AG09319 (cell line): ENCODE results near the gene TTBK2.
"Not testable (repeated sequence)": the region's sequence is repeated elsewhere in the genome, so short reads cannot be mapped to it uniquely, and the experiment has no call there.

ENCODE experiments used
- DNase-seq: peaks from one replicate; pipeline ENCODE4 v3.0.0-alpha.2; 2010; ENCODE audit warnings: low read depth; ENCODE audit errors: extremely low read depth
- CTCF ChIP-seq: IDR thresholded peaks from 2 replicates; pipeline ENCODE4 v1.5.1; 2011; ENCODE audit warnings: low read depth, mild to moderate bottlenecking, inconsistent platforms, low read length, moderate library complexity

Gene TTBK2

GRCh38 chr15:42903388-42904324 is 16.9 kb downstream of the TTBK2 start:
- DNase-seq = no peak
- no peak for TF ChIP-seq CTCF

- not testable (repeated sequence) for DNase-seq
Observed at GRCh38 chr15:42893911-42894310, 26.7 kb downstream of the TTBK2 start.

GRCh38 chr15:42891569-42891968 is 29.0 kb downstream of the TTBK2 start:
- no peak for TF ChIP-seq CTCF
- no peak for DNase-seq

GRCh38 chr15:42890161-42890913 is 30.2 kb downstream of the TTBK2 start:
- TF ChIP-seq CTCF = no peak
- peak; percentile 11 for DNase-seq

GRCh38 chr15:42887384-42887783 is 33.2 kb downstream of the TTBK2 start:
- not testable (repeated sequence) for DNase-seq

- no peak for DNase-seq
- no peak for TF ChIP-seq CTCF
Observed at GRCh38 chr15:42880121-42880520, 40.5 kb downstream of the TTBK2 start.

- DNase-seq = no peak
- no peak for TF ChIP-seq CTCF
Observed at GRCh38 chr15:42879443-42879842, 41.1 kb downstream of the TTBK2 start.

- no peak for DNase-seq
- no peak for TF ChIP-seq CTCF
Observed at GRCh38 chr15:42876224-42876623, 44.4 kb downstream of the TTBK2 start.
